Caco-2 (cell line): ENCODE measurements around the gene SLCO1C1. TPM values are rescaled to one million over a fixed set of nuclear protein-coding genes. Genes with fewer than 3 reads are reported as not detected.

ENCODE experiments used
- BruUV-seq: library from RNA; stranded (reverse); fragments of 400-500 nt; replicated peaks from 2 replicates; lab custom pipeline; 2021; lab: Mats Ljungman, UMichigan
- CTCF ChIA-PET: fragments of 300-600 bp; sonication (Branson Sonifier 250); formaldehyde crosslinking; loops from one replicate; lab custom pipeline; 2022; ENCODE audit warnings: antibody characterized with exemption; lab: Charles Lee
- POLR2A ChIA-PET: fragments of 300-600 bp; sonication (Branson Sonifier 250); formaldehyde crosslinking; loops from one replicate; lab custom pipeline; 2022; ENCODE audit warnings: antibody characterized with exemption; lab: Charles Lee
- DNase-seq, 2 experiments: peaks; one replicate each; pipeline versions ENCODE4 v3.0.0 to v3.0.0-alpha.2; 2020 to 2022
- H3K27me3 ChIP-seq: replicated peaks from 2 replicates; pipeline ENCODE4 v1.6.0; 2011; ENCODE audit warnings: low read length; ENCODE audit not compliant: control insufficient read depth, insufficient read depth
- H3K36me3 ChIP-seq: 2 replicates; pipeline ENCODE4 v1.5.1; 2011; ENCODE audit warnings: low read length; ENCODE audit not compliant: control insufficient read depth, insufficient read depth
- H3K4me1 ChIP-seq: fragments of 250-450 bp; sonication (Bioruptor Pico); 2 replicates; pipeline ENCODE4 v1.5.1; 2020; ENCODE audit warnings: mild to moderate bottlenecking
- H3K4me3 ChIP-seq: 2 replicates; pipeline ENCODE4 v1.5.1; 2011; ENCODE audit warnings: low read depth, mild to moderate bottlenecking, control low read depth, low read length
- H3K9me3 ChIP-seq: fragments of 250-450 bp; sonication (Bioruptor Pico); 2 replicates; pipeline ENCODE4 v1.5.1; 2020; ENCODE audit warnings: mild to moderate bottlenecking, moderate library complexity
- H3K27ac Mint-ChIP-seq: one replicate; pipeline ENCODE4 v1.8.0; 2022; ENCODE audit warnings: mixed read lengths; ENCODE audit not compliant: unreplicated experiment
- H3K27me3 Mint-ChIP-seq: one replicate; pipeline ENCODE4 v1.8.0; 2022; ENCODE audit warnings: mixed read lengths; ENCODE audit not compliant: insufficient read depth, unreplicated experiment
- H3K36me3 Mint-ChIP-seq: one replicate; pipeline ENCODE4 v1.8.0; 2022; ENCODE audit warnings: mild to moderate bottlenecking, mixed read lengths; ENCODE audit not compliant: insufficient read depth, unreplicated experiment
- H3K4me1 Mint-ChIP-seq: one replicate; pipeline ENCODE4 v1.8.0; 2022; ENCODE audit warnings: low read depth, mixed read lengths; ENCODE audit not compliant: unreplicated experiment
- H3K4me3 Mint-ChIP-seq: one replicate; pipeline ENCODE4 v1.8.0; 2022; ENCODE audit warnings: mild to moderate bottlenecking, moderate library complexity, mixed read lengths; ENCODE audit not compliant: unreplicated experiment
- H3K9me3 Mint-ChIP-seq: one replicate; pipeline ENCODE4 v1.8.0; 2022; ENCODE audit warnings: mixed read lengths; ENCODE audit not compliant: unreplicated experiment
- CTCF ChIP-seq, 2 experiments: fragments of 200-600 bp in 1 of 2; IDR thresholded peaks; 1 replicate in 1 of 2; 2 replicates in 1 of 2; pipeline versions ENCODE4 v1.5.1 to v1.8.0; 2011 to 2022; ENCODE audit warnings: antibody characterized with exemption in 1 of 2, control low read depth in 1 of 2, inconsistent platforms in 1 of 2, low read depth in 1 of 2, low read length in 1 of 2, mild to moderate bottlenecking in 1 of 2, moderate library complexity in 1 of 2; ENCODE audit not compliant: insufficient read depth in 1 of 2, severe bottlenecking in 1 of 2, unreplicated experiment in 1 of 2
- intact Hi-C: fragments of 100-400 bp; cut with micrococcal nuclease; formaldehyde crosslinking; loops from one replicate; pipeline ENCODE4 v1.10.0; 2022; ENCODE audit not compliant: unreplicated experiment
- total RNA-seq: library from RNA; stranded (reverse); gene quantifications from 2 replicates; pipeline ENCODE4 v1.2.3, GENCODE V29; 2022

SLCO1C1 gene
- total RNA-seq, 1 experiment from 2014 or later = not detected

GRCh38 chr12:20792971-20793370, 97.8 kb downstream of the SLCO1C1 start:
- no peaks in the 10 kb centered on the region for H3K36me3 Mint-ChIP-seq
- no peaks in the 10 kb centered on the region for H3K36me3 ChIP-seq
- no peaks in the 10 kb centered on the region for H3K4me1 ChIP-seq
- H3K4me1 Mint-ChIP-seq = no peaks in the 10 kb centered on the region
- H3K9me3 Mint-ChIP-seq = peaks cover 8% of the 10 kb centered on the region
- H3K27me3 Mint-ChIP-seq = no peaks in the 10 kb centered on the region
- BruUV-seq = no TSS peak
- no peaks in the 10 kb centered on the region for H3K9me3 ChIP-seq
- CTCF ChIA-PET = no interaction called here
- H3K4me3 Mint-ChIP-seq = no peak overlapping the region
- POLR2A ChIA-PET = no interaction called here
- no peak for DNase-seq
- intact Hi-C loops = no loop called here
- no peak for TF ChIP-seq CTCF (IDR thresholded peaks at IDR 0.05; ENCODE audit: insufficient read depth in 1 of 2, low read depth in 1 of 2, low read length in 1 of 2, severe bottlenecking in 1 of 2, unreplicated experiment in 1 of 2)
- H3K27me3 ChIP-seq = no peaks in the 10 kb centered on the region
- no peak overlapping the region for H3K4me3 ChIP-seq
- no peak overlapping the region for H3K27ac Mint-ChIP-seq

- peak in 1 of 2 experiments; percentile 37 for DNase-seq
- Histone ChIP-seq H3K27me3 (no peaks in the 10 kb centered on the region), H3K4me3 (no peak overlapping the region), H3K4me1 (no peaks in the 10 kb centered on the region), H3K36me3 (no peaks in the 10 kb centered on the region), H3K9me3 (no peaks in the 10 kb centered on the region)
- no peaks in the 10 kb centered on the region for H3K36me3 Mint-ChIP-seq
- H3K27me3 Mint-ChIP-seq = no peaks in the 10 kb centered on the region
- POLR2A ChIA-PET = no interaction called here
- intact Hi-C loops = loop anchor here (1.0 to 2.0 kb wide), 5 partner anchors 67 to 372 kb away; no protein-coding TSS in a partner anchor
- H3K27ac Mint-ChIP-seq = no peak overlapping the region
- no peak overlapping the region for H3K4me3 Mint-ChIP-seq
- no peaks in the 10 kb centered on the region for H3K9me3 Mint-ChIP-seq
- CTCF ChIA-PET = no interaction called here
- peak; percentile 56 for TF ChIP-seq CTCF (IDR thresholded peaks at IDR 0.05; ENCODE audit: insufficient read depth in 1 of 2, low read depth in 1 of 2, low read length in 1 of 2, severe bottlenecking in 1 of 2, unreplicated experiment in 1 of 2)
- BruUV-seq = no TSS peak
- no peaks in the 10 kb centered on the region for H3K4me1 Mint-ChIP-seq
These were observed 103.4 kb downstream of the SLCO1C1 start for GRCh38 chr12:20798554-20798953.

GRCh38 chr12:20800160-20800559, 105.0 kb downstream of the SLCO1C1 start:
- no peaks in the 10 kb centered on the region for H3K4me1 ChIP-seq
- no peak overlapping the region for H3K4me3 ChIP-seq
- DNase-seq = no peak
- Mint-ChIP-seq H3K27ac (no peak overlapping the region), H3K27me3 (no peaks in the 10 kb centered on the region), H3K4me1 (no peaks in the 10 kb centered on the region), H3K9me3 (no peaks in the 10 kb centered on the region), H3K4me3 (no peak overlapping the region), H3K36me3 (no peaks in the 10 kb centered on the region)
- no peaks in the 10 kb centered on the region for H3K9me3 ChIP-seq
- no peaks in the 10 kb centered on the region for H3K36me3 ChIP-seq
- POLR2A ChIA-PET = no interaction called here
- no peaks in the 10 kb centered on the region for H3K27me3 ChIP-seq
- intact Hi-C loops = no loop called here
- BruUV-seq = no TSS peak
- CTCF ChIA-PET = no interaction called here
- no peak for TF ChIP-seq CTCF (IDR thresholded peaks at IDR 0.05; ENCODE audit: insufficient read depth in 1 of 2, low read depth in 1 of 2, low read length in 1 of 2, severe bottlenecking in 1 of 2, unreplicated experiment in 1 of 2)
